HepG2 (cell line): ENCODE measurements around the gene KLF3. TPM values are rescaled to one million over a fixed set of nuclear protein-coding genes. Genes with fewer than 3 reads are reported as not detected.

Experiments used
- ATAC-seq: fragments of 200-7000 bp; cut with Tn5 transposase; 3 replicates; pipeline ENCODE4 v1.9.1; 2020; ENCODE audit warnings: mild to moderate bottlenecking, moderate library complexity
- BruUV-seq: library from RNA; stranded (reverse); fragments of 400-500 nt; replicated peaks from 2 replicates; lab custom pipeline; 2021; lab: Mats Ljungman, UMichigan
- CTCF ChIA-PET: fragments of 300-600 bp; formaldehyde crosslinking; extraction: SDS; loops from one replicate; lab custom pipeline; 2021; ENCODE audit warnings: low total read pairs, inconsistent platforms, low intra/inter-chr PET ratio; lab: Yijun Ruan, JAX
- POLR2A ChIA-PET: fragments of 350-600 bp; sonication (Branson Sonifier 250); formaldehyde crosslinking; loops from one replicate; lab custom pipeline; 2020; ENCODE audit warnings: antibody characterized with exemption, inconsistent platforms; lab: Yijun Ruan, JAX
- DNase-seq: peaks from one replicate; pipeline ENCODE4 v3.0.0-alpha.2; 2015; ENCODE audit warnings: low spot score
- FAIRE-seq: peaks from 3 replicates; lab custom pipeline; 2011; peaks lifted over from hg19 to GRCh38; lab: Jason Lieb, UNC
- H2AFZ ChIP-seq: one replicate; pipeline ENCODE4 v1.6.1; 2011; ENCODE audit warnings: low read length, inconsistent platforms
- H3K27ac ChIP-seq: fragments of 300-600 bp; 3 replicates; pipeline ENCODE4 v1.8.0; 2011; ENCODE audit warnings: mixed run types, mild to moderate bottlenecking, mixed read lengths, low read length, inconsistent platforms; ENCODE audit not compliant: insufficient read depth; ENCODE audit errors: extremely low read length
- H3K27me3 ChIP-seq, 2 experiments: fragments of 200-600 bp in 1 of 2; 2 replicates in 1 of 2; 3 replicates in 1 of 2; pipeline versions ENCODE4 v1.6.0 to v1.8.0; 2011; ENCODE audit warnings: low read length in 2 of 2, mild to moderate bottlenecking in 2 of 2, moderate library complexity in 2 of 2, inconsistent platforms in 1 of 2; ENCODE audit not compliant: insufficient read depth in 2 of 2, control insufficient read depth in 1 of 2
- H3K36me3 ChIP-seq, 2 experiments: fragments of 200-600 bp in 1 of 2; replicated peaks in 1 of 2; 2 replicates in 1 of 2; 3 replicates in 1 of 2; pipeline versions ENCODE4 v1.5.1 to v1.8.0; 2011; ENCODE audit warnings: low read length in 2 of 2, inconsistent platforms in 1 of 2; ENCODE audit not compliant: insufficient read depth in 2 of 2, control insufficient read depth in 1 of 2
- H3K4me1 ChIP-seq: 2 replicates; pipeline ENCODE4 v1.5.1; 2012; ENCODE audit warnings: low read length, inconsistent platforms; ENCODE audit not compliant: insufficient read depth
- H3K4me2 ChIP-seq: 2 replicates; pipeline ENCODE4 v1.6.0; 2011; ENCODE audit warnings: low read depth, low read length, inconsistent platforms
- H3K4me3 ChIP-seq, 3 experiments: fragments of 200-600 bp in 1 of 3; sonication (generic), shearing (Covaris generic) in 1 of 3; replicated peaks in 1 of 3; 2 replicates each; pipeline ENCODE4 v1.5.1; 2011 to 2016; ENCODE audit warnings: low read length in 3 of 3, inconsistent platforms in 2 of 3, low read depth in 2 of 3, mild to moderate bottlenecking in 2 of 3, control low read depth in 1 of 3, mixed read lengths in 1 of 3; ENCODE audit not compliant: insufficient read depth in 1 of 3
- H3K79me2 ChIP-seq: one replicate; pipeline ENCODE4 v1.6.1; 2011; ENCODE audit warnings: low read length, inconsistent platforms; ENCODE audit not compliant: insufficient read depth
- H3K9ac ChIP-seq: 2 replicates; pipeline ENCODE4 v1.6.0; 2011; ENCODE audit warnings: mild to moderate bottlenecking, low read depth, low read length, inconsistent platforms; ENCODE audit not compliant: insufficient read depth
- H3K9me3 ChIP-seq: 2 replicates; pipeline ENCODE4 v1.5.1; 2012; ENCODE audit warnings: mild to moderate bottlenecking, low read length
- H4K20me1 ChIP-seq: 2 replicates; pipeline ENCODE4 v1.6.0; 2011; ENCODE audit warnings: inconsistent platforms, mild to moderate bottlenecking, low read length, moderate library complexity; ENCODE audit not compliant: insufficient read depth
- CEBPG ChIP-seq: IDR thresholded peaks from 2 replicates; pipeline ENCODE4 v1.6.1; 2016
- DBP ChIP-seq: sonication (generic); formaldehyde crosslinking; IDR thresholded peaks from 2 replicates; pipeline ENCODE4 v1.4.0; 2020; ENCODE audit warnings: missing genetic modification reagents; ENCODE audit errors: not compliant biosample characterization
- DNMT1 ChIP-seq: sonication (generic); formaldehyde crosslinking; IDR thresholded peaks from 2 replicates; pipeline ENCODE4 v1.5.1; 2020; ENCODE audit warnings: mild to moderate bottlenecking, missing genetic modification reagents
- GFI1 ChIP-seq: sonication (generic); formaldehyde crosslinking; IDR thresholded peaks from 2 replicates; pipeline ENCODE4 v1.5.0; 2020; ENCODE audit warnings: missing genetic modification reagents, mild to moderate bottlenecking, borderline replicate concordance
- HNRNPLL ChIP-seq: fragments of 200-400 bp; formaldehyde crosslinking; IDR thresholded peaks from 2 replicates; pipeline ENCODE4 v1.6.1; 2017; ENCODE audit warnings: mild to moderate bottlenecking, low read depth, low read length; ENCODE audit not compliant: poor library complexity, severe bottlenecking
- RBFOX2 ChIP-seq: fragments of 200-400 bp; formaldehyde crosslinking; IDR thresholded peaks from 2 replicates; pipeline ENCODE4 v1.6.1; 2017; ENCODE audit warnings: low read depth, mild to moderate bottlenecking, low read length
- REST ChIP-seq, 2 experiments: IDR thresholded peaks; 2 replicates each; pipeline ENCODE4 v1.6.1; 2011 to 2012; ENCODE audit warnings: low read length in 2 of 2, borderline replicate concordance in 1 of 2, low read depth in 1 of 2, mild to moderate bottlenecking in 1 of 2, moderate library complexity in 1 of 2
- STAG1 ChIP-seq: sonication (generic); formaldehyde crosslinking; IDR thresholded peaks from 2 replicates; pipeline ENCODE4 v1.4.0; 2020; ENCODE audit warnings: missing genetic modification reagents
- U2AF1 ChIP-seq: fragments of 200-400 bp; formaldehyde crosslinking; optimal IDR thresholded peaks from 2 replicates; pipeline ENCODE3; 2017; ENCODE audit warnings: mild to moderate bottlenecking, low read depth, low read length
- USF2 ChIP-seq, 2 experiments: sonication (generic) in 1 of 2; formaldehyde crosslinking in 1 of 2; IDR thresholded peaks; 2 replicates each; pipeline versions ENCODE4 v1.5.1 to v1.6.1; 2011 to 2020; ENCODE audit warnings: borderline replicate concordance in 1 of 2, low read depth in 1 of 2, low read length in 1 of 2, mild to moderate bottlenecking in 1 of 2, missing genetic modification reagents in 1 of 2, moderate library complexity in 1 of 2
- ZFX ChIP-seq: sonication (generic); formaldehyde crosslinking; IDR thresholded peaks from 2 replicates; pipeline ENCODE4 v1.4.0; 2020; ENCODE audit warnings: mild to moderate bottlenecking, low read depth, missing genetic modification reagents, moderate library complexity
- ZNF598 ChIP-seq: sonication (generic); formaldehyde crosslinking; IDR thresholded peaks from 2 replicates; pipeline ENCODE4 v1.5.1; 2020; ENCODE audit warnings: mild to moderate bottlenecking, missing genetic modification reagents, borderline replicate concordance
- WGBS: methylation state at CpG from one replicate; pipeline ENCODE4 v1.1.6; 2017; ENCODE audit warnings: low lambda C conversion rate; 5-methylcytosine and 5-hydroxymethylcytosine counted together
- in situ Hi-C: cut with HindIII; loops from 2 replicates; pipeline ENCODE4 v1.10.0; 2017; ENCODE audit warnings: low pct_unique_long_range_greater_than_20kb; ENCODE audit not compliant: extremely low pct_ligation_motif_present
- intact Hi-C: fragments of 100-400 bp; cut with micrococcal nuclease; formaldehyde crosslinking; loops from one replicate; pipeline ENCODE4 v1.10.0; 2022; ENCODE audit not compliant: unreplicated experiment
- polyA plus RNA-seq, 8 experiments: library from polyadenylated mRNA; depleted of rRNA in 3 of 8; stranded (reverse) in 7 of 8; unstranded in 1 of 8; fragments of >200 nt; fragmentation: Illumina TruSeq in 4 of 8; extraction: Trizol in 4 of 8; gene quantifications; 2 replicates each; pipeline versions ENCODE4 v1.2.1 to v1.2.3, GENCODE V29; 2011 to 2016; ENCODE audit warnings: low read depth in 4 of 8, missing spikeins in 1 of 8, mixed read lengths in 1 of 8; ENCODE audit not compliant: insufficient read depth in 1 of 8
- total RNA-seq, 5 experiments: library from RNA; depleted of rRNA; stranded (reverse); fragments of >200 nt; fragmentation: Illumina TruSeq; extraction: Trizol; gene quantifications; 2 replicates each; pipeline ENCODE4 v1.2.3, GENCODE V29; 2016; ENCODE audit warnings: low read depth in 1 of 5

KLF3 gene
- total and polyA plus RNA-seq, 2 of the 13 experiments (the other 11 are each of a cell fraction or from before 2014, with no cell fraction given): 29.1 to 37.8 TPM

DNA sequence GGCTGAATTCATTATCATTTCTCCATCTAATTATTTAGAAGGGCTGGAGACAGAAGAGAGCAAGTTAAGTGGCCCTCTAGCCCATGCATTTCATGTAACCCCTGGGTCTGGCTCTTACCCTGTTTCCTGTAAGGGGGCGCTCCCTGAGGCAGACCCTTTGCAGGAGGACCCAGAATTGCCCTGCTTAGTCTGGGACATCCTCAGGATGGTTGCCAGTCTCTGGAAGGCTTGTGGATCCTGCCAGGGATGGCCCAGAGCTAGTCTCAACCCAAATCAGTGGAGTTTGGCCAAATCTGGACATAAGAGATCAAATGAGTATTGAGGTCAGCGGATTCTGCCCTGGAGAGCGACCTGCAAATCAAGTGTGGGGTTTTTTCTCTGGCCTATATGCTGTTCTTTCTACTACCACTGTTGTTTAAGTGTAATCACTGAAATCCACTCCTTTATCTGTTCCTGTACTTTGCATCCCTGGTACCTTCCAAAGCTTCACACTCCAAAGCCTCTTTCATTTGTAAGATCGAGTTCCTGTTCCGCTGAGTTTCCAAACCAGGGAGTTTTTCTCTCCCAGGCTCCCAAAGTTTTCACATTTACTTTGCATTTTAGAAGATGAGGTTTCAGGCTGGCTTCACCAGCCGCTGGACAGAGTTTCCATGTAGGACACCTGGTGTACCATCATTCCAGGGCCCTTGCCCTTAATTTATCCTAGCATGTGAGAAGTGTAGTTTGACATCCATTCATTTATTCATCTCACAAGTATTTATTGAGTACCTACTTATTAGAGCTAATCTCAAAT is 6.3 kb downstream of the KLF3 start:
- 78% methylated on average over 6 of the region's 6 CpGs for WGBS
- Histone ChIP-seq H3K36me3 (peaks cover 0 to 1% of the 10 kb centered on the region in 2 experiments; a peak in 3 of 5 replicates), H3K9ac (no peak overlapping the region; the same call in 1 of the 2 replicates), H3K79me2 (peaks cover 97% of the 10 kb centered on the region), H3K4me1 (peaks cover 74% of the 10 kb centered on the region), H3K9me3 (no peaks in the 10 kb centered on the region), H3K27ac (peak overlapping the region; percentile 78), H3K27me3 (no peaks in the 10 kb centered on the region), H4K20me1 (peaks cover 17% of the 10 kb centered on the region), H3K4me3 (no peak overlapping the region), H2AFZ (no peak overlapping the region), H3K4me2 (peak overlapping the region; percentile 81)
- ChIA-PET CTCF (no interaction called here), POLR2A (no interaction called here)
- in situ Hi-C loops (loop anchor here (5.0 kb wide), 3 partner anchors 353 to 593 kb away; no protein-coding TSS in a partner anchor), intact Hi-C loops (loop anchor here (5.0 to 10.0 kb wide), 2 partner anchors 246 to 283 kb away; no protein-coding TSS in a partner anchor)
- no peak for ATAC-seq
- no peak for DNase-seq
- no TSS peak for BruUV-seq
- TF ChIP-seq GFI1 (CRISPR knock-in tag) (peak; percentile 49; the same call in 1 of the 2 replicates), ZFX (peak; percentile 24; the same call in 1 of the 2 replicates), CEBPG (CRISPR knock-in tag) (no peak), HNRNPLL (no peak), ZNF598 (CRISPR knock-in tag) (no peak), USF2 (IDR thresholded peaks at IDR 0.05; ENCODE audit: low read depth, low read length) (no peak), USF2 (CRISPR knock-in tag; IDR thresholded peaks at IDR 0.05; ENCODE audit: borderline replicate concordance) (no peak), DNMT1 (CRISPR knock-in tag) (no peak), REST (IDR thresholded peaks at IDR 0.05; ENCODE audit: borderline replicate concordance in 1 of 2, low read depth in 1 of 2, low read length in 2 of 2) (0 out of 4 replicates have a peak, but pooled peaks of 1 of the 2 experiments have one; percentile 9), U2AF1 (peak; percentile 31), DBP (CRISPR knock-in tag) (no peak), RBFOX2 (peak; percentile 55), STAG1 (CRISPR knock-in tag) (0 out of 2 replicates have a peak, but pooled peaks have one; percentile 7)
- FAIRE-seq: no peak
